ENCODE results near the gene CDK2.
A peak's percentile ranks its signal among the peaks of the same experiment; 100 is the strongest.
"Not testable (repeated sequence)": the region's sequence is repeated elsewhere in the genome, so short reads cannot be mapped to it uniquely, and the experiment has no call there.

Gene CDK2

DNA sequence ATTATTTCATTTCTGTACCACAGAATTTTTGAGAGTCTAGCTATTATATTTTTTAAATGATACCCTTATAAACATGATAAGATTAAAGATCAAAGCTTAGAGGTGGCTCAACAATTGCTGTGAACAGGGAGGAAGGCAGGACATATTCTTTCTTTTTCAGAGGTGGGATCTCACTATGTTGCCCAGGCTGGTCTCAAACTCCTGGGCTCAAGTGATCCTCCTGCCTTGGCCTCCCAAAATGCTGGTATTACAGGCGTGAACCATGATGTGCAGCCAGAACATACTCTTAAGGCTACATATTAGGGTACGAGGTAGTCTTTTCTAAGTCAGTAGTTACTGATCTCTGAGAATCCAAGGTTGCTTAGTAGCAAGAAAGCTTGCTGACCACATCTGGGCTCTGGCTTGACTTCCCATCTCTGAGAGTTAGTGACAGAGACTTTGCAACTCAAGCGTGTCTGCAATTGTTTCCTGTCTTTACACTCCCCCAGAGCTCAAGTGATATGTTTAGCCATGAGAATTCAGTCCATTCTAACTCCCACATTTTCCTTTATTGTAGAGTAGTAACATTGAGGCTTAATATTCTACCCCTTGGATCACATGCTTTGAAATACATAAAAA lies 15.8 kb downstream of the CDK2 start:
- DNase-seq: no peak

GRCh38 chr12:55983232-55983842 lies 16.7 kb downstream of the CDK2 start:
- DNase-seq: no peak

DNA sequence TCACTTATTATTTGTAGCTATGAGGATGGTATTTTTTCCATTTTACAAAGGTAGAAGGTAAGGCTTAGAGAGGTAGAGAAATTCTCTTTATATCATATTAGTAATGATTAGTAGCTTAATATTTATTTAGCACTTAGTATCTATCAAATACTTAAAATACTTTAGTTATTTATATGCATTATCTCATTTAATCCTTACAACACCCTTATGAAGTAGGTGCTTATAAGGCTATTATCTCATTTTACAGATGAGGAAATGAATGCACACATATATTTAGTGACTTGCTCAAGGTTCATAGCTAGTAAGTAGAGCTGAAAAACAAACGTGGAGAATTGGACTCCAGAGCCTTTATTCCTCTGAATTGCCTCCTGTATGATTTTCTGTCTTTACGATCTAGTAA lies 18.2 kb downstream of the CDK2 start:
- DNase-seq: no peak

GRCh38 chr12:55985341-55985740 lies 18.7 kb downstream of the CDK2 start:
- no peak for DNase-seq

DNA sequence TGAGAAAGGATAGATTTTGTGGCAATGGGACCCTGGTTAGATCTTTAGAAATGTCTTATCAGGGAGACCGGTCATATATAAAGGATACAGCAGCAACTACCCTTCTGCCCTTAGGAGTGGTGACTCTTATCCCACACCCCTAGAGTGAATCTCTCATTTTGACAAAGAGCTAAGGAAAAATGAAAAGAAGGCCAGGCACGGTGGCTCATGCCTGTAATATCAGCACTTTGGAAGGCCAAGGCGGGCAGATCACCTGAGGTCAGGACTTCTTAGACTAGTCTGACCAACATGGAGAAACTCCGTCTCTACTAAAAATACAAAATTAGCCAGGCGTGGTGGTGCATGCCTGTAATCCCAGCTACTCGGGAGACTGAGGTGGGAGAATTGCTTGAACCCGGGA lies 19.3 kb downstream of the CDK2 start:
- DNase-seq: not testable (repeated sequence)

DNA sequence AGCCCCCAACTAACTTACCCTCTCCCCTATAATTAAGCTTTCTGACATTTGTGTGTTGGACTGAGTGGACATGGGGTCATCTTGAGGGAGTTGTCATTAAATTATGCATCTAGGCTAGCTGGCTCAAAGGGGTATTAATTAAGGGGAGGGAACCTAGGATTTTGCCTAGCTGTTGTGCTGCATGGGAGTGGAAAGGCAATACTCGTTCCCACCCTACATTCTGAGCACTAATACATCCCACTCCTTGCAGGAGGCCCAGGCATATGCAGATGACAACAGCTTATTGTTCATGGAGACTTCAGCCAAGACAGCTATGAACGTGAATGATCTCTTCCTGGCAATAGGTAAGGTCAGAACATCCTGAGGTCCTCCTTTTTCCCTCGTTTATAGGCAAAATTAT lies 24.5 kb downstream of the CDK2 start:
- no peak for DNase-seq

DNA sequence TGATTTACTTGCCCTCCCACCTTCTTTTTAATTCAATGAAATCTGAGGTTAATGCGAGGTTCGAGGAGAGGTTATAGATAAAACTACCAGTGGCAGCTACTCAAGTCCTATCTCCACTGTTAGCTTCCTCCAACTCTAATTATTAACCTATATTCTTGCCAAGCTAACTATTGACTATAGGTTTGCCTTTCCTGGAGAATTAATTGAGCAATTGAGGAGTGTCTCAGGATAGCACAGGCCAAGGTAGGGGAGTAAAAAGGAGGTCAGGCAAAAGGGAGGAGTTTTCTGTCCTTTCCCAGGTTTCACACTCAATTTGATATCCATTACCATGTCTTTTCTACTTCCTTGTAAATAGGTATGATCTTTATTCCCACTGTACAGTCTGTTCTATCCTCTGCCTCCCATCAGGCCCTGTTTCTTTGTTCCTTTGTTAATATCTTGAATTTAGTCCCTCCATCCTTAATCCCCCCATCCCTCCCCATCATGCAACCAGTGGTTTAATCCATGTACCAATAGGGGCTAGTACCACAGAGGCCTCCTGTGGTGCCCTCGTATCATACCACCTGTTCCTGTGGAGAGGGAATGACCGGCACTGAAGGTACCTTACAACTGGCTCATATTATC lies 26.7 kb downstream of the CDK2 start:
- no peak for DNase-seq

GRCh38 chr12:55995366-55995765 lies 28.7 kb downstream of the CDK2 start:
- DNase-seq: no peak

- DNase-seq: peak; percentile 84
Observed at GRCh38 chr12:55996201-55996714, 29.6 kb downstream of the CDK2 start.

DNA sequence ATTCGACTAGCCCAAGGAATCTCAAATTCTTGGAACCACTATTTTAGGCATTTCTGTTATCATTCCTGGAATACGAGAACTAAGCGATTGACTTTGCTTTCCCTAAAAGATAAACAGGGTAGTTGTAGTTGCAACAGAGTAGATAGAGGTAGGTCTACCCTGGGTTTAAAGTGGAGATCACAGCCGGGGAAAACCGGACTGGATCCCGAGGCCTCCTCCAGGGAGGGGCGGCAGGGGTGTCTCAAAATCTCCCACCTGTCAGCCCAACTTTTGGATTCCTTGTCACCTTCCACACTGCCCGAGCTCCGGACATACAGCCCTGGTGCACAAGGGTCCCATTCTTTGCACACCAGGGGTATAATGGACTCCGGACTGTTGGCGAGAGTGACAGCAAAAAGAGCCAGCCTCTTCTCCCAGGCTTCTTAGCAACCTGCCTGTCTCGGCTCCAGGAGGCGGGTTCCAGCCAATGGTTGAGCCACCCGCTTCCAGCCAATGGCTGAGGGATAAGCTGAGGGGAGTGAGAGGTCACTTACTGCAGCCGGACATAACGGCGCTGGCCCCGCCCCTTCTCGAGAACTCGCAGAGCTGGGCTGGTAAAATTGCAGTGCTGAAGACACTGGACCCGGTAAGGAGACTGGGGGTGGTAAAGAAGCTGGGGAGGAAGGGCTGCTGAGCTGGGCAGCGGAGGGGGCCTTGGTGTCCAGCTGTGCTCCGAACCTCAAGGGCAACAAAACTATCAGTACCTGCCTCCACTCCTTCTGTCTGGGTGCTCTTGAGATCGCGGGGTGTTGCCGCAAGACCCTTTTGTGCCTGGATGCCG lies 30.3 kb downstream of the CDK2 start, which contains the start of gene SUOX:
Gene SUOX (plus strand): TSS at position 562 of the 820 bp plus-strand sequence. CDS start 4,946 bp downstream, outside the sequence.
- peak; percentile 49 for DNase-seq

DNA sequence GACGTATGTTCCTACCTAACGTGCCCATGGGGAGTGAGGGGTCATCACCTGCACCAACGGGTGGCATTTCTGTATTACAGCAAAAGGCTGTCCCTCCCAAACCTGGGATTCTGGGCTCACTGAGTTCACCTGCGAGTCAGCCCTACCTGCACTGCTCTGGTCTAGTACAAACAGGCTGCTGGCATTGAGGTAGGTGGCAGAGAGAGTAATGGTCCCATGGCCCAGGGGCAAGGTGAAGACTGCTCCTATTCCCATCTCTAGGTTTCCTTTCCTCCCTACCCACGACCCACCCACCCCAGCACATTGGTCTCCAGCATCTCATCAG lies 30.9 kb downstream of the CDK2 start:
- DNase-seq: no peak

- DNase-seq: peak; percentile 19
Observed at GRCh38 chr12:55999522-55999921, 32.9 kb downstream of the CDK2 start.

- DNase-seq: not testable (repeated sequence)
Observed at GRCh38 chr12:55999999-56000540, 33.4 kb downstream of the CDK2 start.

- no peak for DNase-seq
Observed at GRCh38 chr12:56001487-56002100, 35.0 kb downstream of the CDK2 start.

- DNase-seq: not testable (repeated sequence)
Observed at GRCh38 chr12:56003376-56003775, 36.7 kb downstream of the CDK2 start.

DNA sequence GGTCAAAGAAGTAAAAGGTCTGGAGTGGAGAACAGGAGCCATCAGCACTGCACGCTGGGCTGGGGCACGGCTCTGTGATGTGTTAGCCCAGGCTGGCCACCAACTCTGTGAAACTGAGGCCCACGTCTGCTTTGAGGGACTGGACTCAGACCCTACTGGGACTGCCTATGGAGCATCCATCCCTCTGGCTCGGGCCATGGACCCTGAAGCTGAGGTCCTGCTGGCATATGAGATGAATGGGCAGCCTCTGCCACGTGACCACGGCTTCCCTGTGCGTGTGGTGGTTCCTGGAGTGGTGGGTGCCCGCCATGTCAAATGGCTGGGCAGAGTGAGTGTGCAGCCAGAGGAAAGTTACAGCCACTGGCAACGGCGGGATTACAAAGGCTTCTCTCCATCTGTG lies 37.6 kb downstream of the CDK2 start:
- DNase-seq: no peak

GRCh38 chr12:56007564-56008559 lies 41.2 kb downstream of the CDK2 start:
- peak; percentile 71 for DNase-seq

GRCh38 chr12:56010111-56010570 lies 43.5 kb downstream of the CDK2 start:
- no peak for DNase-seq

DNA sequence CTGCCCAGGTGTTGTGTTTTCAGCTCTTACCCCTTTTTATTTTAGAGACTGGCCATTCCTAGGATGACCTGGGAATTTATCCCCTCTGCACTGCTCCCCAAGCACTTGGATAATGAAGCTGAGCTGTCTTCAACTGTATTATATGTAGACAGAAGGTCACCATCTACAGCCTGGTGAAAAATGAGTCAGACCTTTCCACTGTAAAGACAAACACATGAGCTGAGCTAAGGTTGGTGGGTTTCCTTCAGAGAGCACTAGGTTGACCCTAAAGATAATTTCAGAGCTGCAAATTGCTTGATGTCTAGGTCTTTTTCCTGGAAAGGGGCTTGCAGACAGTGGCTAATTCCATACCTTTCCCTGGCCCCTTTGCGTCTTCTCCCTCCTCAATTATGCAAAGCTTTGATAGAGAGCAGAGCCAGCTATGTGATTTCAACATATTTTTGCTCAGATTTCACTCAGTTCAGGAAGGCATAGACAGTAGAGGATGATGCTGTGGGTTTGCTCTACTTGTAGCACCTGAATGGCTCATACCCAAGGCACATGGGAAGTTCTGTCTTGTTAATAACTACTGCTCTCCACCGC lies 45.0 kb downstream of the CDK2 start:
- no peak for DNase-seq

DNA sequence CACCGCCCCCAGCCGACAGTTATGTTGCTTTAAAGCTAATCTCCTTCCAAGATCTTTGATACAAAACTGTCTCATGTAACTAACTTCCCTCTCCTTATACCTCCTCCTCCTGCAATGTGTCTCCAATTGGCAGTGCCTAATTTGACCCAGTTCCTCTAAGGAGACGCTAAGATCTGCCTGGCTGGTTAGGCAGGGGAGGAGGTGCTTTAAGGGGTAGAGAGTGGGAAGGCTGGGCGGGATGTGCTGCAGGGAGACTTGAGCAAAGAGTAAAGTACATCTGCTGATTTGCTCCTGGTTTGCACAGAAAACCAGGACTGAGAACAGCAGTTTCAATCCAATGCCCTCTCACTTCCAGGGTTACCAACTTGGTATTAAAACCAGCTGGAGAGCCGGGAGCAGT lies 46.9 kb downstream of the CDK2 start:
- no peak for DNase-seq

GRCh38 chr12:56014205-56014604 lies 47.6 kb downstream of the CDK2 start:
- DNase-seq: no peak

All from CD4-positive, alpha-beta T cell treated with Interleukin-21 for 1 hour (primary cell).